H1 (cell line): ENCODE measurements around the gene LY9. TPM values are rescaled to one million over a fixed set of nuclear protein-coding genes. Genes with fewer than 3 reads are reported as not detected.
A peak's percentile ranks its signal among the peaks of the same experiment; 100 is the strongest.

Experiments used
- CTCF ChIA-PET: fragments of 300-600 bp; sonication (Branson Sonifier 250); formaldehyde crosslinking; loops from one replicate; lab custom pipeline; 2021; ENCODE audit not compliant: partially characterized antibody; lab: Charles Lee
- POLR2A ChIA-PET: fragments of 300-600 bp; sonication (Branson Sonifier 250); formaldehyde crosslinking; loops from one replicate; lab custom pipeline; 2021; ENCODE audit warnings: inconsistent platforms; ENCODE audit not compliant: partially characterized antibody; lab: Charles Lee
- DNase-seq, 2 experiments: peaks; one replicate each; pipeline versions ENCODE4 v3.0.0 to v3.0.0-alpha.2; 2010 to 2022; ENCODE audit warnings: low spot score in 2 of 2, low read depth in 1 of 2, mixed read lengths in 1 of 2
- FAIRE-seq: peaks from 2 replicates; lab custom pipeline; 2011; peaks lifted over from hg19 to GRCh38; lab: Jason Lieb, UNC
- H2AFZ ChIP-seq: 2 replicates; pipeline ENCODE4 v1.8.1; 2012; ENCODE audit warnings: low read length, inconsistent platforms
- H2AK5ac ChIP-seq: 2 replicates; pipeline ENCODE4 v1.6.1; 2013; ENCODE audit warnings: low read depth, low read length
- H2BK120ac ChIP-seq: replicated peaks from 2 replicates; pipeline ENCODE3; 2013; ENCODE audit warnings: low read depth, low read length, inconsistent platforms
- H2BK12ac ChIP-seq: 2 replicates; pipeline ENCODE4 v1.6.1; 2013; ENCODE audit warnings: low read depth, low read length
- H2BK15ac ChIP-seq: 2 replicates; pipeline ENCODE4 v1.6.1; 2013; ENCODE audit warnings: low read length
- H2BK20ac ChIP-seq: 2 replicates; pipeline ENCODE4 v1.6.1; 2013; ENCODE audit warnings: low read length
- H2BK5ac ChIP-seq: 2 replicates; pipeline ENCODE4 v1.6.1; 2013; ENCODE audit warnings: low read depth, low read length
- H3K14ac ChIP-seq: 2 replicates; pipeline ENCODE4 v1.6.1; 2013; ENCODE audit warnings: inconsistent platforms; ENCODE audit not compliant: insufficient read length
- H3K18ac ChIP-seq: 2 replicates; pipeline ENCODE4 v1.6.1; 2013; ENCODE audit warnings: low read length; ENCODE audit errors: extremely low read depth
- H3K23ac ChIP-seq: 2 replicates; pipeline ENCODE4 v1.6.1; 2013; ENCODE audit warnings: inconsistent platforms; ENCODE audit not compliant: insufficient read length
- H3K23me2 ChIP-seq: 2 replicates; pipeline ENCODE4 v1.6.1; 2013; ENCODE audit warnings: low read depth, low read length
- H3K27ac ChIP-seq: 2 replicates; pipeline ENCODE4 v1.6.1; 2011; ENCODE audit warnings: low read depth, low read length, inconsistent platforms
- H3K27me3 ChIP-seq, 4 experiments: replicated peaks in 1 of 4; 1 replicate in 1 of 4; 2 replicates in 3 of 4; pipeline versions ENCODE4 v1.6.1 to v1.8.1; 2011 to 2013; ENCODE audit warnings: low read length in 3 of 4, mild to moderate bottlenecking in 3 of 4, inconsistent platforms in 2 of 4, mixed read lengths in 2 of 4, moderate library complexity in 1 of 4; ENCODE audit not compliant: control insufficient read depth in 3 of 4, insufficient read depth in 3 of 4; ENCODE audit errors: extremely low read depth in 1 of 4
- H3K36me3 ChIP-seq, 4 experiments: 2 replicates each; pipeline versions ENCODE4 v1.6.1 to v1.8.1; 2011 to 2013; ENCODE audit warnings: mild to moderate bottlenecking in 4 of 4, low read length in 3 of 4, moderate library complexity in 2 of 4, control low read depth in 1 of 4, inconsistent platforms in 1 of 4; ENCODE audit not compliant: insufficient read depth in 4 of 4, control insufficient read depth in 2 of 4
- H3K4ac ChIP-seq: replicated peaks from 2 replicates; pipeline ENCODE3; 2013; ENCODE audit warnings: low read length, low read depth, mixed read lengths, inconsistent platforms; ENCODE audit not compliant: insufficient read length
- H3K4me1 ChIP-seq, 4 experiments: replicated peaks in 1 of 4; 1 replicate in 1 of 4; 2 replicates in 3 of 4; pipeline versions ENCODE4 v1.6.1 to v1.8.1; 2011 to 2013; ENCODE audit warnings: low read length in 3 of 4, inconsistent platforms in 2 of 4, mixed read lengths in 1 of 4; ENCODE audit not compliant: insufficient read depth in 4 of 4, control insufficient read depth in 3 of 4
- H3K4me2 ChIP-seq, 2 experiments: 2 replicates each; pipeline versions ENCODE4 v1.6.1 to v1.8.1; 2011 to 2013; ENCODE audit warnings: low read depth in 2 of 2, low read length in 2 of 2, control low read depth in 1 of 2, inconsistent platforms in 1 of 2, mild to moderate bottlenecking in 1 of 2; ENCODE audit not compliant: insufficient read depth in 1 of 2
- H3K4me3 ChIP-seq, 4 experiments: fragments of 200-600, 300-600 bp in 1 of 4; sonication (generic), shearing (Covaris generic), sonication (Bioruptor Twin) in 1 of 4; 2 replicates each; pipeline versions ENCODE4 v1.5.1 to v1.8.1; 2011 to 2016; ENCODE audit warnings: low read length in 4 of 4, low read depth in 3 of 4, control low read depth in 2 of 4, inconsistent platforms in 2 of 4, mild to moderate bottlenecking in 2 of 4, mixed read lengths in 1 of 4, moderate library complexity in 1 of 4; ENCODE audit not compliant: insufficient read depth in 2 of 4; ENCODE audit errors: extremely low read depth in 1 of 4
- H3K56ac ChIP-seq: replicated peaks from 2 replicates; pipeline ENCODE3; 2013; ENCODE audit warnings: low read depth, mild to moderate bottlenecking, mixed read lengths, low read length, inconsistent platforms; ENCODE audit not compliant: insufficient read length
- H3K79me1 ChIP-seq: 2 replicates; pipeline ENCODE4 v1.6.1; 2013; ENCODE audit warnings: low read depth, low read length, control low read depth
- H3K79me2 ChIP-seq, 2 experiments: 2 replicates each; pipeline versions ENCODE4 v1.6.1 to v1.8.1; 2012 to 2013; ENCODE audit warnings: low read length in 2 of 2, mild to moderate bottlenecking in 2 of 2, inconsistent platforms in 1 of 2; ENCODE audit not compliant: insufficient read depth in 2 of 2, control insufficient read depth in 1 of 2
- H3K9ac ChIP-seq, 4 experiments: replicated peaks in 1 of 4; 1 replicate in 1 of 4; 2 replicates in 3 of 4; pipeline versions ENCODE4 v1.6.1 to v1.8.1; 2011 to 2013; ENCODE audit warnings: low read depth in 3 of 4, low read length in 3 of 4, control low read depth in 2 of 4, mild to moderate bottlenecking in 2 of 4, moderate library complexity in 2 of 4, inconsistent platforms in 1 of 4; ENCODE audit errors: extremely low read depth in 1 of 4
- H3K9me3 ChIP-seq, 2 experiments: 2 replicates each; pipeline versions ENCODE4 v1.6.1 to v1.8.1; 2012 to 2013; ENCODE audit warnings: mild to moderate bottlenecking in 2 of 2, moderate library complexity in 2 of 2, control low read depth in 1 of 2, inconsistent platforms in 1 of 2, low read depth in 1 of 2, low read length in 1 of 2, mixed read lengths in 1 of 2; ENCODE audit not compliant: insufficient read depth in 2 of 2
- H4K20me1 ChIP-seq, 2 experiments: replicated peaks in 1 of 2; 2 replicates each; pipeline versions ENCODE3 to v1.8.1; 2011 to 2013; ENCODE audit warnings: inconsistent platforms in 2 of 2, low read length in 2 of 2, mild to moderate bottlenecking in 1 of 2; ENCODE audit not compliant: insufficient read depth in 2 of 2, control insufficient read depth in 1 of 2
- H4K5ac ChIP-seq: 2 replicates; pipeline ENCODE4 v1.6.1; 2013; ENCODE audit warnings: low read length, low read depth, mixed read lengths, inconsistent platforms; ENCODE audit not compliant: insufficient read length
- H4K8ac ChIP-seq: 2 replicates; pipeline ENCODE4 v1.8.0; 2013; ENCODE audit warnings: mild to moderate bottlenecking, moderate library complexity, low read length, inconsistent platforms; ENCODE audit not compliant: insufficient read depth; ENCODE audit errors: extremely low read depth
- H4K91ac ChIP-seq: replicated peaks from 2 replicates; pipeline ENCODE3; 2013; ENCODE audit warnings: low read length, mixed read lengths, inconsistent platforms; ENCODE audit not compliant: insufficient read length
- CREB1 ChIP-seq: IDR thresholded peaks from 2 replicates; pipeline ENCODE4 v1.6.1; 2012; ENCODE audit warnings: inconsistent platforms
- EGR1 ChIP-seq: IDR thresholded peaks from 2 replicates; pipeline ENCODE4 v1.6.1; 2011; ENCODE audit warnings: low read depth, low read length, borderline replicate concordance
- GABPA ChIP-seq: IDR thresholded peaks from 2 replicates; pipeline ENCODE4 v1.6.1; 2011; ENCODE audit warnings: mild to moderate bottlenecking, low read length, moderate library complexity, borderline replicate concordance; ENCODE audit not compliant: insufficient read depth
- KDM1A ChIP-seq: fragments of 200-600, 300-600 bp; sonication (generic); IDR thresholded peaks from 2 replicates; pipeline ENCODE4 v1.7.1; 2016; ENCODE audit warnings: mild to moderate bottlenecking, low read length, borderline replicate concordance
- KDM5A ChIP-seq: fragments of 200-600 bp; IDR thresholded peaks from 2 replicates; pipeline ENCODE4 v1.7.1; 2012; ENCODE audit warnings: mild to moderate bottlenecking, low read length, inconsistent platforms, mixed read lengths
- MAFK ChIP-seq: IDR thresholded peaks from 2 replicates; pipeline ENCODE4 v1.6.1; 2012; ENCODE audit warnings: low read depth, mild to moderate bottlenecking, improper control_type of control experiment, low read length
- NANOG ChIP-seq: IDR thresholded peaks from 2 replicates; pipeline ENCODE4 v1.6.1; 2011; ENCODE audit warnings: low read length, low read depth, mild to moderate bottlenecking, inconsistent platforms; ENCODE audit not compliant: insufficient read depth, poor library complexity, severe bottlenecking
- RFX5 ChIP-seq: IDR thresholded peaks from 2 replicates; pipeline ENCODE4 v1.6.1; 2011; ENCODE audit warnings: low read depth, low read length, improper control_type of control experiment, borderline replicate concordance
- SIN3A ChIP-seq, 2 experiments: IDR thresholded peaks in 1 of 2; conservative IDR thresholded peaks in 1 of 2; 2 replicates each; pipeline ENCODE4 v1.6.1; 2011 to 2012; ENCODE audit warnings: low read length in 2 of 2, improper control_type of control experiment in 1 of 2, low read depth in 1 of 2, mild to moderate bottlenecking in 1 of 2
- SIX5 ChIP-seq: IDR thresholded peaks from 2 replicates; pipeline ENCODE4 v1.6.1; 2011; ENCODE audit warnings: mild to moderate bottlenecking, low read depth, low read length
- SRF ChIP-seq: IDR thresholded peaks from 2 replicates; pipeline ENCODE4 v1.6.1; 2011; ENCODE audit warnings: mild to moderate bottlenecking, low read depth, low read length, moderate library complexity
- TAF1 ChIP-seq: IDR thresholded peaks from 2 replicates; pipeline ENCODE4 v1.6.1; 2011; ENCODE audit warnings: mild to moderate bottlenecking, low read depth, low read length
- TBP ChIP-seq: IDR thresholded peaks from 2 replicates; pipeline ENCODE4 v1.6.1; 2011; ENCODE audit warnings: low read depth, low read length, improper control_type of control experiment
- WGBS, 2 experiments: shearing (Covaris generic) in 1 of 2; methylation state at CpG; one replicate each; pipeline versions ENCODE4 v1.1.6 to v1.1.7; 2013 to 2015; ENCODE audit warnings: low lambda C conversion rate in 2 of 2, mixed read lengths in 2 of 2, inconsistent platforms in 1 of 2, low coverage in 1 of 2, missing lambda C conversion rate in 1 of 2; ENCODE audit not compliant: insufficient replicate concordance in 2 of 2, insufficient coverage in 1 of 2, insufficient read length in 1 of 2; ENCODE audit errors: extremely low coverage in 1 of 2, missing lambda C conversion rate in 1 of 2; 5-methylcytosine and 5-hydroxymethylcytosine counted together
- long read RNA-seq, 2 experiments: library from RNA in 1 of 2; library from capped mRNA in 1 of 2; stranded (forward); transcript quantifications; one replicate each; pipeline ENCODE4 v2.0.0, GENCODE V29; 2021; ENCODE audit warnings: inconsistent platforms in 1 of 2
- polyA minus RNA-seq, 3 experiments: library from RNA; depleted of rRNA, polyadenylated mRNA; stranded (reverse); fragments of >200 nt; gene quantifications; 1 replicate in 2 of 3; 2 replicates in 1 of 3; pipeline ENCODE4 v1.2.3, GENCODE V29; 2011
- polyA plus RNA-seq, 7 experiments: library from polyadenylated mRNA; depleted of rRNA in 3 of 7; stranded (reverse) in 5 of 7; unstranded in 2 of 7; fragments of >200 nt in 5 of 7; fragments of 200-250 nt in 2 of 7; gene quantifications; 1 replicate in 5 of 7; 2 replicates in 1 of 7; 4 replicates in 1 of 7; pipeline versions ENCODE4 v1.2.1 to v1.2.3, GENCODE V29; 2011 to 2013; ENCODE audit warnings: missing spikeins in 2 of 7, mixed read lengths in 2 of 7
- total RNA-seq: library from RNA; stranded (reverse); fragmentation: NEBNext Ultra II Directional; extraction: Animal tissue kit (Norgen Biotek cat#: 25700); gene quantifications from 2 replicates; pipeline ENCODE4 v1.2.1, GENCODE V29; 2021

Gene LY9
- total RNA-seq (not detected in 2 replicates), polyA plus RNA-seq (2011; rRNA removed) (not detected in 2 replicates), polyA minus RNA-seq (2011; rRNA and poly(A)+ RNA removed) (not detected in 2 replicates)
- polyA plus RNA-seq (2011; cell fraction: cytosol; rRNA removed): not detected
- polyA plus RNA-seq (2011; cell fraction: nucleus; rRNA removed): not detected
- not detected in 4 replicates for polyA plus RNA-seq (2012, experiment 1 of 2)
- not detected for polyA plus RNA-seq (2012, experiment 2 of 2)
- not detected for polyA plus RNA-seq (2013, experiment 1 of 2)
- not detected for polyA plus RNA-seq (2013, experiment 2 of 2)
- not detected for polyA minus RNA-seq (2011; cell fraction: cytosol; rRNA and poly(A)+ RNA removed)
- not detected for polyA minus RNA-seq (2011; cell fraction: nucleus; rRNA and poly(A)+ RNA removed)
- long read RNA-seq, experiment 1: 0 reads
- long read RNA-seq, experiment 2: 0 reads

- Histone ChIP-seq H3K4me2 (no peak within 1 kb of the TSS), H3K18ac (no peak within 1 kb of the TSS), H3K23ac (no peak within 1 kb of the TSS), H2BK12ac (no peak within 1 kb of the TSS), H3K9me3 (no peaks in the 10 kb centered on the region), H3K27me3 (no peaks in the 10 kb centered on the region), H3K56ac (no peak within 1 kb of the TSS), H3K9ac (no peak within 1 kb of the TSS), H3K79me2 (no peaks in the 10 kb centered on the region), H3K27ac (no peak within 1 kb of the TSS), H2BK20ac (no peak within 1 kb of the TSS; the same call in 1 of the 2 replicates), H3K4me1 (no peaks in the 10 kb centered on the region), H4K20me1 (no peaks in the 10 kb centered on the region), H3K4me3 (no peak within 1 kb of the TSS), H2AK5ac (peak within 1 kb of the TSS; percentile 72; the same call in 1 of the 2 replicates), H4K8ac (no peak within 1 kb of the TSS), H2BK15ac (no peak within 1 kb of the TSS), H2AFZ (no peak within 1 kb of the TSS), H2BK5ac (no peak within 1 kb of the TSS), H3K4ac (no peak within 1 kb of the TSS), H4K5ac (no peak within 1 kb of the TSS), H3K36me3 (no peaks in the 10 kb centered on the region), H3K14ac (no peak within 1 kb of the TSS), H2BK120ac (no peak within 1 kb of the TSS), H3K79me1 (no peaks in the 10 kb centered on the region), H3K23me2 (no peaks in the 10 kb centered on the region), H4K91ac (no peak within 1 kb of the TSS)
- 94% methylated on average over 4 of the region's 4 CpGs; no CpG with 5 or more reads in 1 of the 2 experiments for WGBS, 2 experiments
- TF ChIP-seq MAFK (no peak), SRF (no peak), RFX5 (no peak), TAF1 (no peak), GABPA (no peak), CREB1 (no peak), KDM1A (no peak), TBP (no peak), NANOG (no peak), SIN3A (conservative IDR thresholded peaks at IDR 0.05 in 1 of 2, IDR thresholded peaks at IDR 0.05 in 1 of 2; ENCODE audit: low read depth in 1 of 2, low read length in 2 of 2) (no peak), KDM5A (no peak), EGR1 (no peak), SIX5 (no peak)
- FAIRE-seq: no peak
- ChIA-PET POLR2A (no interaction called here), CTCF (interaction anchor here (0.7 to 10.7 kb wide), 10 partner anchors 12 to 389 kb away, joined by 3 to 80 read pairs (median 5); no protein-coding TSS in a partner anchor)
- no peak for DNase-seq
Measured at GRCh38 chr1:160795951-160796383, at the start of gene LY9. LY9 (plus strand) TSS chr1:160796174; CDS start chr1:160796188, 14 bp downstream.
